ENCODE measurements around the gene CAPN3.

CAPN3 gene

DNA sequence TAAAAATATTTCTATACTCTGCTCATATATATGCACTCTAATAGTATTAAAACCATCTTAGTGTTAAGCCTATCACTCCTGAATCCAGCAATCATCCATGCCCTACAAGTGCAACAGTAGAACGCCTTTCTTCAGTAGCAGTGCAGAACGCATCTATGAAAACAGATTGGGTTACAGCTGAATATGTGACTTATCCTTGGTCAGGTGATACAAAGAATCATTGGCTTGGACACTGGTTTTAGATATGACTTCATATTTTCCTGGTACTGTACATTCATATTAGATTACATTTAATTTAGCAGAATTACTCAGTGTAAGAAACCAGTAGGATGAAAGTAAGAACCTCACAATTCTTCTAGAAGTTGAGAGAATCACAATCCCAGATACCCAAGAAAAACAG is 88.3 kb downstream of the CAPN3 start:
- no peak for ATAC-seq
- TF ChIP-seq TOX (CRISPR knock-in tag; IDR thresholded peaks at IDR 0.05; ENCODE audit: borderline replicate concordance), result no peak
- TF ChIP-seq TCF4 (CRISPR knock-in tag; IDR thresholded peaks at IDR 0.05; ENCODE audit: borderline replicate concordance), result no peak
- no peak for TF ChIP-seq ZFP3 (CRISPR knock-in tag; IDR thresholded peaks at IDR 0.05)

DNA sequence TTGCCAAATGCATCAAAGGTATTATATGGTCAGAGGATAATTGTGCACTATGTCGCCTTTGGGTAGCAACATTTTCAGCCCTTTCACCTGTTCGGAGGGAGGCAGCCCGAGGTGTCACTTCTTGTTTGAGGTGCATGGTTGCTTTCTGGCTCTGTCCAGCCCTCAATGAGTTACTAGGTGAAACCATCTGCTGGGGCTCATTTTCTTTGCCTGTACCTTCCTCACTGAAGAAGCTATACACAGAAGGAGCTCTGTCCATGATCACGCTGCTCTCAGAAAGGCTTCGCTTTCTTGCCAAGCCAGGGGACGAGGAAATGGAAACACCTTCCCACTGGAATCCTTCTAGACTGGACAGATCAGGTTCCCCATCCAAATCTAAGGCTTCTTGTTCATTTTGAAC is 89.0 kb downstream of the CAPN3 start:
- TF ChIP-seq OSR1 (CRISPR knock-in tag; IDR thresholded peaks at IDR 0.05), result no peak
- TF ChIP-seq SNAI2 (CRISPR knock-in tag; IDR thresholded peaks at IDR 0.05), result no peak
- no peak for TF ChIP-seq TCF4 (CRISPR knock-in tag; IDR thresholded peaks at IDR 0.05; ENCODE audit: borderline replicate concordance)
- no peak for TF ChIP-seq RARB (CRISPR knock-in tag; IDR thresholded peaks at IDR 0.05)
- no peak for TF ChIP-seq ARNTL (CRISPR knock-in tag; IDR thresholded peaks at IDR 0.05; ENCODE audit: borderline replicate concordance, low read depth)
- no peak for TF ChIP-seq ZNF70 (CRISPR knock-in tag; IDR thresholded peaks at IDR 0.05)
- no peak for ATAC-seq

DNA sequence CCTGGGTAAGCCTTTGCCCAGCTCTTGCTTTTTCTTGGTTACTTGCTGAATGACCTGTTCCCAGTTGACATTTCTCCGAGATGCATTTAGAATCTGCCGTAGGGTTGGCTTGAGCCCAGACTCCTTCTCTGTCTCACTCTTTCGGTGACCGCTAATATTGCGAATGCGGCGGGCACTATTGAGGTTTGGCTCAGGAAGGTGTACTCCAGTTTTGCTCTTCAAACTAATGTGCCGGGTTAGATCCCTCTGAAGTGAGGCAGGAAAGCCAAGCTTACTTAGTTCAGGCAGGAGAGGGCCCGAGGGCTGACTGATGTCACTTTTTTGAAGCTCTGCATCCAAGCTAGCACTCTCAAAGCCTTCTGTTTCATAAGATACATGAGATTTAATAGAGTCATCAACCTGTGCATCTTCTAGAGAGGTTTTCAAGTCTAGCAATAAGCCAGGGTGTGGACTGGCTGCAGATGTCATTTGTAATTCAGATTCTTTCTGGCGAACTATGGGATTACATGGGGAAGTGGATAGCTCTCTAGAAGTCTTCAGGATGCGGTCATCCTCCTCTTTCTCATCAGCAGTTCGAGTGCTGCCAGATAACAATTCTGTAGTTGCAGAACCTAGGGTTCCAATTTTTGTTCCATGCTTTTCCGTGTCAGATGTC is 90.6 kb downstream of the CAPN3 start:
- no peak for ATAC-seq
- no peak for TF ChIP-seq TOX (CRISPR knock-in tag; IDR thresholded peaks at IDR 0.05; ENCODE audit: borderline replicate concordance)
- TF ChIP-seq, protein P1, sequence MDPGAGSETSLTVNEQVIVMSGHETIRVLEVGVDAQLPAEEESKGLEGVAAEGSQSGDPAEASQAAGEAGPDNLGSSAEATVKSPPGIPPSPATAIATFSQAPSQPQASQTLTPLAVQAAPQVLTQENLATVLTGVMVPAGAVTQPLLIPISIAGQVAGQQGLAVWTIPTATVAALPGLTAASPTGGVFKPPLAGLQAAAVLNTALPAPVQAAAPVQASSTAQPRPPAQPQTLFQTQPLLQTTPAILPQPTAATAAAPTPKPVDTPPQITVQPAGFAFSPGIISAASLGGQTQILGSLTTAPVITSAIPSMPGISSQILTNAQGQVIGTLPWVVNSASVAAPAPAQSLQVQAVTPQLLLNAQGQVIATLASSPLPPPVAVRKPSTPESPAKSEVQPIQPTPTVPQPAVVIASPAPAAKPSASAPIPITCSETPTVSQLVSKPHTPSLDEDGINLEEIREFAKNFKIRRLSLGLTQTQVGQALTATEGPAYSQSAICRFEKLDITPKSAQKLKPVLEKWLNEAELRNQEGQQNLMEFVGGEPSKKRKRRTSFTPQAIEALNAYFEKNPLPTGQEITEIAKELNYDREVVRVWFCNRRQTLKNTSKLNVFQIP (CRISPR knock-in tag; IDR thresholded peaks at IDR 0.05; ENCODE audit: borderline replicate concordance, low read depth), result no peak
- TF ChIP-seq ZNF70 (CRISPR knock-in tag; IDR thresholded peaks at IDR 0.05), result no peak
- no peak for TF ChIP-seq ZFP3 (CRISPR knock-in tag; IDR thresholded peaks at IDR 0.05)
- no peak for TF ChIP-seq TSHZ2 (CRISPR knock-in tag; IDR thresholded peaks at IDR 0.05)
- TF ChIP-seq ESRRG (CRISPR knock-in tag; IDR thresholded peaks at IDR 0.05), result no peak
- no peak for TF ChIP-seq ISL1 (CRISPR knock-in tag; IDR thresholded peaks at IDR 0.05)
- TF ChIP-seq, protein P2, sequence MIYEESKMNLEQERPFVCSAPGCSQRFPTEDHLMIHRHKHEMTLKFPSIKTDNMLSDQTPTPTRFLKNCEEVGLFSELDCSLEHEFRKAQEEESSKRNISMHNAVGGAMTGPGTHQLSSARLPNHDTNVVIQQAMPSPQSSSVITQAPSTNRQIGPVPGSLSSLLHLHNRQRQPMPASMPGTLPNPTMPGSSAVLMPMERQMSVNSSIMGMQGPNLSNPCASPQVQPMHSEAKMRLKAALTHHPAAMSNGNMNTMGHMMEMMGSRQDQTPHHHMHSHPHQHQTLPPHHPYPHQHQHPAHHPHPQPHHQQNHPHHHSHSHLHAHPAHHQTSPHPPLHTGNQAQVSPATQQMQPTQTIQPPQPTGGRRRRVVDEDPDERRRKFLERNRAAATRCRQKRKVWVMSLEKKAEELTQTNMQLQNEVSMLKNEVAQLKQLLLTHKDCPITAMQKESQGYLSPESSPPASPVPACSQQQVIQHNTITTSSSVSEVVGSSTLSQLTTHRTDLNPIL (CRISPR knock-in tag; IDR thresholded peaks at IDR 0.05; ENCODE audit: low read depth), result no peak
- TF ChIP-seq ARNTL (CRISPR knock-in tag; IDR thresholded peaks at IDR 0.05; ENCODE audit: borderline replicate concordance, low read depth), result no peak
- TF ChIP-seq ZC3H10 (CRISPR knock-in tag; IDR thresholded peaks at IDR 0.05), result no peak
- no peak for TF ChIP-seq TCF4 (CRISPR knock-in tag; IDR thresholded peaks at IDR 0.05; ENCODE audit: borderline replicate concordance)
- TF ChIP-seq BACH2 (CRISPR knock-in tag; IDR thresholded peaks at IDR 0.05; ENCODE audit: borderline replicate concordance), result no peak
- no peak for TF ChIP-seq ZNF8 (CRISPR knock-in tag; IDR thresholded peaks at IDR 0.05)
- TF ChIP-seq ZFP30 (CRISPR knock-in tag; IDR thresholded peaks at IDR 0.05), result no peak
- TF ChIP-seq GLIS3 (CRISPR knock-in tag; IDR thresholded peaks at IDR 0.05), result no peak
- TF ChIP-seq OSR1 (CRISPR knock-in tag; IDR thresholded peaks at IDR 0.05), result no peak
- no peak for TF ChIP-seq PPARA (CRISPR knock-in tag; IDR thresholded peaks at IDR 0.05; ENCODE audit: borderline replicate concordance)
- TF ChIP-seq, protein P3, sequence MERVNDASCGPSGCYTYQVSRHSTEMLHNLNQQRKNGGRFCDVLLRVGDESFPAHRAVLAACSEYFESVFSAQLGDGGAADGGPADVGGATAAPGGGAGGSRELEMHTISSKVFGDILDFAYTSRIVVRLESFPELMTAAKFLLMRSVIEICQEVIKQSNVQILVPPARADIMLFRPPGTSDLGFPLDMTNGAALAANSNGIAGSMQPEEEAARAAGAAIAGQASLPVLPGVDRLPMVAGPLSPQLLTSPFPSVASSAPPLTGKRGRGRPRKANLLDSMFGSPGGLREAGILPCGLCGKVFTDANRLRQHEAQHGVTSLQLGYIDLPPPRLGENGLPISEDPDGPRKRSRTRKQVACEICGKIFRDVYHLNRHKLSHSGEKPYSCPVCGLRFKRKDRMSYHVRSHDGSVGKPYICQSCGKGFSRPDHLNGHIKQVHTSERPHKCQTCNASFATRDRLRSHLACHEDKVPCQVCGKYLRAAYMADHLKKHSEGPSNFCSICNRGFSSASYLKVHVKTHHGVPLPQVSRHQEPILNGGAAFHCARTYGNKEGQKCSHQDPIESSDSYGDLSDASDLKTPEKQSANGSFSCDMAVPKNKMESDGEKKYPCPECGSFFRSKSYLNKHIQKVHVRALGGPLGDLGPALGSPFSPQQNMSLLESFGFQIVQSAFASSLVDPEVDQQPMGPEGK (CRISPR knock-in tag; IDR thresholded peaks at IDR 0.05; ENCODE audit: borderline replicate concordance), result no peak
- no peak for TF ChIP-seq CSRNP3 (CRISPR knock-in tag; IDR thresholded peaks at IDR 0.05)
- no peak for TF ChIP-seq CSDC2 (CRISPR knock-in tag; IDR thresholded peaks at IDR 0.05)
